ENCODE measurements around the gene STXBP2.

- TF ChIP-seq CTCF (IDR thresholded peaks at IDR 0.05; ENCODE audit: low read length) (no peak), EZH2phosphoT487 (IDR thresholded peaks at IDR 0.05; ENCODE audit: low read length) (peak; percentile 62; the same call in 1 of the 2 replicates), EZH2 (optimal IDR thresholded peaks at IDR 0.05; ENCODE audit: low read depth, low read length) (peak; percentile 85)
Measured at GRCh38 chr19:7596211-7596937, 40.5 kb upstream of the STXBP2 start.

All from MM.1S (cell line).